LNCAP (cell line): ENCODE data around the gene DHRS7B.

Experiments
- CTCF ChIP-seq: fragments of 450-650 bp; IDR thresholded peaks from 2 replicates; pipeline ENCODE4 v1.5.1; 2017; ENCODE audit warnings: mild to moderate bottlenecking

Gene DHRS7B

GRCh38 chr17:21104608-21105007, 22.2 kb upstream of the DHRS7B start:
- TF ChIP-seq CTCF, result no peak

GRCh38 chr17:21105064-21105894, 21.5 kb upstream of the DHRS7B start:
- no peak for TF ChIP-seq CTCF

- no peak for TF ChIP-seq CTCF
Observed at GRCh38 chr17:21106316-21106715, 20.4 kb upstream of the DHRS7B start.

GRCh38 chr17:21108651-21109050, 18.1 kb upstream of the DHRS7B start:
- no peak for TF ChIP-seq CTCF

GRCh38 chr17:21113049-21113690, 13.6 kb upstream of the DHRS7B start:
- no peak for TF ChIP-seq CTCF

- no peak for TF ChIP-seq CTCF
Observed at GRCh38 chr17:21113716-21114115, 13.0 kb upstream of the DHRS7B start.

- peak; percentile 90 for TF ChIP-seq CTCF
Observed at GRCh38 chr17:21119247-21119918, 7.4 kb upstream of the DHRS7B start.
